H1 (cell line): ENCODE results near the gene RESP18. TPM values are rescaled to one million over a fixed set of nuclear protein-coding genes. Genes with fewer than 3 reads are reported as not detected.

Experiments used
- ATF3 ChIP-seq: IDR thresholded peaks from 2 replicates; pipeline ENCODE4 v1.6.1; 2011; ENCODE audit warnings: low read depth, mild to moderate bottlenecking, low read length; ENCODE audit not compliant: insufficient read depth
- GABPA ChIP-seq: IDR thresholded peaks from 2 replicates; pipeline ENCODE4 v1.6.1; 2011; ENCODE audit warnings: mild to moderate bottlenecking, low read length, moderate library complexity, borderline replicate concordance; ENCODE audit not compliant: insufficient read depth
- RAD21 ChIP-seq, 2 experiments: IDR thresholded peaks in 1 of 2; conservative IDR thresholded peaks in 1 of 2; 2 replicates each; pipeline ENCODE4 v1.6.1; 2011; ENCODE audit warnings: low read depth in 2 of 2, low read length in 2 of 2, improper control_type of control experiment in 1 of 2, inconsistent platforms in 1 of 2, mild to moderate bottlenecking in 1 of 2, moderate library complexity in 1 of 2
- SIN3A ChIP-seq, 2 experiments: IDR thresholded peaks in 1 of 2; conservative IDR thresholded peaks in 1 of 2; 2 replicates each; pipeline ENCODE4 v1.6.1; 2011 to 2012; ENCODE audit warnings: low read length in 2 of 2, improper control_type of control experiment in 1 of 2, low read depth in 1 of 2, mild to moderate bottlenecking in 1 of 2
- TBP ChIP-seq: IDR thresholded peaks from 2 replicates; pipeline ENCODE4 v1.6.1; 2011; ENCODE audit warnings: low read depth, low read length, improper control_type of control experiment
- polyA plus RNA-seq, 7 experiments: library from polyadenylated mRNA; depleted of rRNA in 3 of 7; stranded (reverse) in 5 of 7; unstranded in 2 of 7; fragments of >200 nt in 5 of 7; fragments of 200-250 nt in 2 of 7; gene quantifications; 1 replicate in 5 of 7; 2 replicates in 1 of 7; 4 replicates in 1 of 7; pipeline versions ENCODE4 v1.2.1 to v1.2.3, GENCODE V29; 2011 to 2013; ENCODE audit warnings: missing spikeins in 2 of 7, mixed read lengths in 2 of 7
- total RNA-seq: library from RNA; stranded (reverse); fragmentation: NEBNext Ultra II Directional; extraction: Animal tissue kit (Norgen Biotek cat#: 25700); gene quantifications from 2 replicates; pipeline ENCODE4 v1.2.1, GENCODE V29; 2021

RESP18 gene
- total and polyA plus RNA-seq, 2 of the 8 experiments (the other 6 are each of a cell fraction or from before 2014, with no cell fraction given), result not detected

GRCh38 chr2:219381448-219381847 is 48.9 kb upstream of the RESP18 start (continued):
- TF ChIP-seq TBP (no peak), ATF3 (no peak), GABPA (no peak), SIN3A (conservative IDR thresholded peaks at IDR 0.05 in 1 of 2, IDR thresholded peaks at IDR 0.05 in 1 of 2; ENCODE audit: low read depth in 1 of 2, low read length in 2 of 2) (no peak), RAD21 (IDR thresholded peaks at IDR 0.05 in 1 of 2, conservative IDR thresholded peaks at IDR 0.05 in 1 of 2; ENCODE audit: low read depth in 2 of 2, low read length in 2 of 2) (no peak)
